ENCODE data around the gene WWOX. TPM values are rescaled to one million over a fixed set of nuclear protein-coding genes. Genes with fewer than 3 reads are reported as not detected.
A peak's percentile ranks its signal among the peaks of the same experiment; 100 is the strongest.

Gene WWOX
- total RNA-seq, 1 donor from 2014 or later = 106 TPM

DNA sequence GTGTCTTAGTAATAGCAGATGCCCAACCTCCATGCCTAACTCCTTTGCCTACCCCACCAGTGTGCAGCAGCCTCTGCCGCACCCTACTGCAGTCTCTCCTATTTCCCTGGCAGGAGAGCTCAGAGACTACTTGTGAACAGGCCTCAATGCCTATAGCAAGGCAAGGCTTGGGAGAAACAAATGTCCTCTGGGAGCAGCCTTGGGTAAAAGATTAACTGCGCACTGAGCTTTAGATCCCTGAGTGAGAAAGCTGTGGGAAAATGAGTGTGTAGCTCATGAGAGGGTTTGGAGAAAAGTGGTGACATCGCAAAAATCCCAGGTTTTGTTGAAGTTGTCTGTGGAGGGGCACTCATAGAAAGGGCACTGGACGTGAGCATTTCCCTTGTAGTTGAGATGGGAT is 335.8 kb downstream of the WWOX start:
- no peak for TF ChIP-seq CTCF (IDR thresholded peaks at IDR 0.05)
- H3K27ac ChIP-seq = no peak overlapping the region
- no peaks in the 10 kb centered on the region for H3K27me3 ChIP-seq
- H3K9me3 ChIP-seq = no peaks in the 10 kb centered on the region
- DNase-seq (ENCODE audit: low spot score in 2 of 2) = no peak
- H3K36me3 ChIP-seq = peaks cover 0 to 7% of the 10 kb centered on the region in 2 donors
- no peaks in the 10 kb centered on the region for H3K4me1 ChIP-seq
- H3K4me3 ChIP-seq = no peak overlapping the region
- intact Hi-C loops (cut with DNase I) = loop anchor here (5.0 kb wide), 1 partner anchor 313 kb away; no protein-coding TSS in a partner anchor

- Histone ChIP-seq H3K27ac (no peak overlapping the region), H3K9me3 (no peaks in the 10 kb centered on the region), H3K4me1 (no peaks in the 10 kb centered on the region), H3K4me3 (no peak overlapping the region), H3K27me3 (no peaks in the 10 kb centered on the region), H3K36me3 (peaks cover 0 to 7% of the 10 kb centered on the region in 2 donors)
- no peak for TF ChIP-seq CTCF (IDR thresholded peaks at IDR 0.05)
- intact Hi-C loops (cut with DNase I) = loop anchor here (5.0 kb wide), 1 partner anchor 314 kb away; no protein-coding TSS in a partner anchor
- DNase-seq (ENCODE audit: low spot score in 2 of 2) = no peak
These were observed 336.6 kb downstream of the WWOX start for GRCh38 chr16:78436023-78436422.

GRCh38 chr16:78436846-78437245 is 337.4 kb downstream of the WWOX start:
- H3K4me1 ChIP-seq = no peaks in the 10 kb centered on the region
- no peak for TF ChIP-seq CTCF (IDR thresholded peaks at IDR 0.05)
- H3K36me3 ChIP-seq = peaks cover 0 to 7% of the 10 kb centered on the region in 2 donors
- H3K4me3 ChIP-seq = no peak overlapping the region
- H3K9me3 ChIP-seq = no peaks in the 10 kb centered on the region
- DNase-seq (ENCODE audit: low spot score in 2 of 2) = no peak
- intact Hi-C loops (cut with DNase I) = loop anchor here (5.0 kb wide), 1 partner anchor 315 kb away; no protein-coding TSS in a partner anchor
- no peaks in the 10 kb centered on the region for H3K27me3 ChIP-seq
- no peak overlapping the region for H3K27ac ChIP-seq

DNA sequence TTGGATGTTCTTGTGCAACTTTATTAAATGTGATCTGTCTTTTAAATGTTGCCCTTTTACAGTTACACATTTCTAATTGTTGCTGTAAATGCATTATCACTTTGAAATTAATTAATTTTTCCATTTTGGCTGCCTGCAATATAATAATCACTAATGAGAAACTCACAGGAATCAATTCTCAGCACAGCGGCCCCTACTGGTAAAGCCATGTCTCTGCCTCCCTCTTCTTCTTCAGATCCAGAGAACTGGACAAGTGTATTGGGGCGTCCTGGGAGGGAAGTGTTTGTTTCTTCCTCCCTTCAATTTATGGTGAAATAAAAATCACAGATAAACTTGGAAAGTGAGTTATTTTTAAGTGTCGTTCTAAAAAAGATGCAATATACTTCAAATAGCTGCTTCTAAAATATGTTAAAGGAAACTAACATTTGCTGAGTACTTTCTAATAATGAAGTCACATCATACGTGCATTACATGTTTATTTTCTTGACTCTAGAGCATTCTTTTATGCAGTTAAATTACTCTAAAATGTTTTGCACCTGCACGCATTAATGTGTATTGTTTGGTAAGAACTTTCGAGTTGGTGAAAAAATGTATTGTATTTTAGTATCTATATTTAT is 338.0 kb downstream of the WWOX start:
- intact Hi-C loops (cut with DNase I) = loop anchor here (5.0 kb wide), 1 partner anchor 315 kb away; no protein-coding TSS in a partner anchor
- no peak overlapping the region for H3K4me3 ChIP-seq

DNA sequence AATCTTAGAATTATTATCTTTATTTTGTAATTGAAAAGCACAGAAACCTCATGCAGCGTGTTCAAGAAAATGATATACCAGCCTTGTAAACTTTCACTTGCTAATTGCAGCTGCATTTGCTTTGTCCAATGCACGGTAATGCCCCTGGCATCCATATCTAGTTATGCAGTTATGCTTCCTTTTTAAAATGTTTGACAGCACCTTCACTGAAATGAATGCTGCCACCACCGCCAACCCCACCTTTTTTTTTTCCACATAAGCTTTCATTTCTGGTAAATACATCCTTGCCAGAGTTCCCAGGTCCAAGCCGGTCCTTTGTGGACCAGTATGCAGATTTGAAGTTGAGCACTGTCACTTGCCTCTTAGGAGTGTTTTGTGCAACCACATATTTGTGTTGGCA is 338.8 kb downstream of the WWOX start:
- Histone ChIP-seq H3K4me3 (peak overlapping the region in 1 of 2 donors; percentile 41), H3K36me3 (no peaks in the 10 kb centered on the region), H3K9me3 (no peaks in the 10 kb centered on the region), H3K27ac (no peak overlapping the region), H3K27me3 (no peaks in the 10 kb centered on the region), H3K4me1 (peaks cover 0 to 1% of the 10 kb centered on the region in 2 donors)
- DNase-seq (ENCODE audit: low spot score in 2 of 2) = no peak
- intact Hi-C loops (cut with DNase I) = loop anchor here (5.0 kb wide), 1 partner anchor 316 kb away; no protein-coding TSS in a partner anchor
- no peak for TF ChIP-seq CTCF (IDR thresholded peaks at IDR 0.05)

More for the DNA sequence above, 338.0 kb downstream of the WWOX start:
- H3K27me3 ChIP-seq = no peaks in the 10 kb centered on the region
- peaks cover 0 to 3% of the 10 kb centered on the region in 2 donors for H3K36me3 ChIP-seq
- no peak for DNase-seq (ENCODE audit: low spot score in 2 of 2)
- peak in 2 of 3 experiments; percentile 79 to 81 for TF ChIP-seq CTCF (IDR thresholded peaks at IDR 0.05)
- H3K27ac ChIP-seq = no peak overlapping the region
- no peaks in the 10 kb centered on the region for H3K4me1 ChIP-seq
- no peaks in the 10 kb centered on the region for H3K9me3 ChIP-seq
